ENCODE data around the gene TMEM31.

DNA sequence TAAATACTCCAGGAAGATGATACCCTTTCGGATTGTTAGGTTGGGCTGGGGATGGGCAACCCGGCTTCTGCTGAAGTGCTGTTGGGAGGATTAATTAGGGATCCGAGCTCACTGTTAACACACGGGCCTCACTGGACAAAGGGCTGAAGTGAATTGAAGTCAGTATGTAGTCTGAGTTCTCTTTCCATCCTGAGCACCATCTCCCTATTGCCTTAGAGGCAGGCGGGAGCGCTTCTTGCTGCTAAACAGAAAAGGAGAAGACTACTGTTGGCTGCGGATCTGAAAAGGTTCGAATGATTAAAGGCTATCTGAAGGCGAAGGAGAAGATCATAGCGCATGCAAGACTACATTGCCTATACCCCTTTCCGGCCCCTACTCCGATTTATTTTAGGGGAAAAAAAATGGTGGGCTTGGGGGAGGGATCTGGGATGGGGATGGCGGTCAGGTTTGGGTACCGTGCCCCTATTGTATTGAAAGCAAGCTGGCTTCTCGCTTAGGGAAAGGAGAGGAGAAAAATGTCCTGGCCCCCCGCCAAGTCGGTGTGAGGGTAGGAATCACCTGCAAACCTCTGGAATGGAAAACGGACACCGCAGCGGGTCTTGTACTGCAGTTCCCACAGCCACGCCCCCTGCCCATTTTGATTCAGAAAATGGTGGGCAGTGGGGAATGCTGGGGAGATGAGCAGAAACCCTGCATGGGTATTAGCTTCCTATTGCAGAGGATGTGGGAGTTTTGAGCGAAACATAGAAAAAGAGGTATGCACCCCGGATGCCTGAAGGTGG, 46.5 kb upstream of the TMEM31 start:
- TF ChIP-seq, protein P1, sequence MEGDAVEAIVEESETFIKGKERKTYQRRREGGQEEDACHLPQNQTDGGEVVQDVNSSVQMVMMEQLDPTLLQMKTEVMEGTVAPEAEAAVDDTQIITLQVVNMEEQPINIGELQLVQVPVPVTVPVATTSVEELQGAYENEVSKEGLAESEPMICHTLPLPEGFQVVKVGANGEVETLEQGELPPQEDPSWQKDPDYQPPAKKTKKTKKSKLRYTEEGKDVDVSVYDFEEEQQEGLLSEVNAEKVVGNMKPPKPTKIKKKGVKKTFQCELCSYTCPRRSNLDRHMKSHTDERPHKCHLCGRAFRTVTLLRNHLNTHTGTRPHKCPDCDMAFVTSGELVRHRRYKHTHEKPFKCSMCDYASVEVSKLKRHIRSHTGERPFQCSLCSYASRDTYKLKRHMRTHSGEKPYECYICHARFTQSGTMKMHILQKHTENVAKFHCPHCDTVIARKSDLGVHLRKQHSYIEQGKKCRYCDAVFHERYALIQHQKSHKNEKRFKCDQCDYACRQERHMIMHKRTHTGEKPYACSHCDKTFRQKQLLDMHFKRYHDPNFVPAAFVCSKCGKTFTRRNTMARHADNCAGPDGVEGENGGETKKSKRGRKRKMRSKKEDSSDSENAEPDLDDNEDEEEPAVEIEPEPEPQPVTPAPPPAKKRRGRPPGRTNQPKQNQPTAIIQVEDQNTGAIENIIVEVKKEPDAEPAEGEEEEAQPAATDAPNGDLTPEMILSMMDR (IDR thresholded peaks at IDR 0.05 in 2 of 3, conservative IDR thresholded peaks at IDR 0.05 in 1 of 3; ENCODE audit: borderline replicate concordance in 1 of 3, insufficient read depth in 1 of 3, low read depth in 2 of 3, low read length in 2 of 3): no peak
- TF ChIP-seq YY1 (IDR thresholded peaks at IDR 0.05; ENCODE audit: extremely low read depth, insufficient replicate concordance, low read depth, low read length): no peak
- no peak for TF ChIP-seq POLR2A (IDR thresholded peaks at IDR 0.05; ENCODE audit: borderline replicate concordance, extremely low read depth, insufficient read depth, insufficient read length)
- TF ChIP-seq, protein P2, sequence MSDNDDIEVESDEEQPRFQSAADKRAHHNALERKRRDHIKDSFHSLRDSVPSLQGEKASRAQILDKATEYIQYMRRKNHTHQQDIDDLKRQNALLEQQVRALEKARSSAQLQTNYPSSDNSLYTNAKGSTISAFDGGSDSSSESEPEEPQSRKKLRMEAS (IDR thresholded peaks at IDR 0.05): no peak
- TF ChIP-seq EZH2 (IDR thresholded peaks at IDR 0.05): no peak
- no peak for TF ChIP-seq RAD21 (IDR thresholded peaks at IDR 0.05; ENCODE audit: low read depth)
- TF ChIP-seq, protein P3, sequence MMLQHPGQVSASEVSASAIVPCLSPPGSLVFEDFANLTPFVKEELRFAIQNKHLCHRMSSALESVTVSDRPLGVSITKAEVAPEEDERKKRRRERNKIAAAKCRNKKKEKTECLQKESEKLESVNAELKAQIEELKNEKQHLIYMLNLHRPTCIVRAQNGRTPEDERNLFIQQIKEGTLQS (IDR thresholded peaks at IDR 0.05): no peak
- TF ChIP-seq TCF7L2 (IDR thresholded peaks at IDR 0.05; ENCODE audit: borderline replicate concordance, extremely low read depth, insufficient read depth, insufficient read length): no peak
- TF ChIP-seq, protein P4, sequence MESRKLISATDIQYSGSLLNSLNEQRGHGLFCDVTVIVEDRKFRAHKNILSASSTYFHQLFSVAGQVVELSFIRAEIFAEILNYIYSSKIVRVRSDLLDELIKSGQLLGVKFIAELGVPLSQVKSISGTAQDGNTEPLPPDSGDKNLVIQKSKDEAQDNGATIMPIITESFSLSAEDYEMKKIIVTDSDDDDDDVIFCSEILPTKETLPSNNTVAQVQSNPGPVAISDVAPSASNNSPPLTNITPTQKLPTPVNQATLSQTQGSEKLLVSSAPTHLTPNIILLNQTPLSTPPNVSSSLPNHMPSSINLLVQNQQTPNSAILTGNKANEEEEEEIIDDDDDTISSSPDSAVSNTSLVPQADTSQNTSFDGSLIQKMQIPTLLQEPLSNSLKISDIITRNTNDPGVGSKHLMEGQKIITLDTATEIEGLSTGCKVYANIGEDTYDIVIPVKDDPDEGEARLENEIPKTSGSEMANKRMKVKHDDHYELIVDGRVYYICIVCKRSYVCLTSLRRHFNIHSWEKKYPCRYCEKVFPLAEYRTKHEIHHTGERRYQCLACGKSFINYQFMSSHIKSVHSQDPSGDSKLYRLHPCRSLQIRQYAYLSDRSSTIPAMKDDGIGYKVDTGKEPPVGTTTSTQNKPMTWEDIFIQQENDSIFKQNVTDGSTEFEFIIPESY (IDR thresholded peaks at IDR 0.05; ENCODE audit: extremely low read depth, insufficient replicate concordance, low read length): no peak
- TF ChIP-seq ELF1 (IDR thresholded peaks at IDR 0.05; ENCODE audit: borderline replicate concordance, low read depth): no peak
- TF ChIP-seq, protein P5, sequence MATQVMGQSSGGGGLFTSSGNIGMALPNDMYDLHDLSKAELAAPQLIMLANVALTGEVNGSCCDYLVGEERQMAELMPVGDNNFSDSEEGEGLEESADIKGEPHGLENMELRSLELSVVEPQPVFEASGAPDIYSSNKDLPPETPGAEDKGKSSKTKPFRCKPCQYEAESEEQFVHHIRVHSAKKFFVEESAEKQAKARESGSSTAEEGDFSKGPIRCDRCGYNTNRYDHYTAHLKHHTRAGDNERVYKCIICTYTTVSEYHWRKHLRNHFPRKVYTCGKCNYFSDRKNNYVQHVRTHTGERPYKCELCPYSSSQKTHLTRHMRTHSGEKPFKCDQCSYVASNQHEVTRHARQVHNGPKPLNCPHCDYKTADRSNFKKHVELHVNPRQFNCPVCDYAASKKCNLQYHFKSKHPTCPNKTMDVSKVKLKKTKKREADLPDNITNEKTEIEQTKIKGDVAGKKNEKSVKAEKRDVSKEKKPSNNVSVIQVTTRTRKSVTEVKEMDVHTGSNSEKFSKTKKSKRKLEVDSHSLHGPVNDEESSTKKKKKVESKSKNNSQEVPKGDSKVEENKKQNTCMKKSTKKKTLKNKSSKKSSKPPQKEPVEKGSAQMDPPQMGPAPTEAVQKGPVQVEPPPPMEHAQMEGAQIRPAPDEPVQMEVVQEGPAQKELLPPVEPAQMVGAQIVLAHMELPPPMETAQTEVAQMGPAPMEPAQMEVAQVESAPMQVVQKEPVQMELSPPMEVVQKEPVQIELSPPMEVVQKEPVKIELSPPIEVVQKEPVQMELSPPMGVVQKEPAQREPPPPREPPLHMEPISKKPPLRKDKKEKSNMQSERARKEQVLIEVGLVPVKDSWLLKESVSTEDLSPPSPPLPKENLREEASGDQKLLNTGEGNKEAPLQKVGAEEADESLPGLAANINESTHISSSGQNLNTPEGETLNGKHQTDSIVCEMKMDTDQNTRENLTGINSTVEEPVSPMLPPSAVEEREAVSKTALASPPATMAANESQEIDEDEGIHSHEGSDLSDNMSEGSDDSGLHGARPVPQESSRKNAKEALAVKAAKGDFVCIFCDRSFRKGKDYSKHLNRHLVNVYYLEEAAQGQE (IDR thresholded peaks at IDR 0.05; ENCODE audit: low read depth): no peak
- TF ChIP-seq SIN3A (IDR thresholded peaks at IDR 0.05; ENCODE audit: low read depth): no peak
- no peak for TF ChIP-seq SRF (IDR thresholded peaks at IDR 0.05; ENCODE audit: low read depth)
- TF ChIP-seq SP1 (IDR thresholded peaks at IDR 0.05; ENCODE audit: low read depth): no peak

Measured in HCT116 (cell line).